RWPE1 (cell line): ENCODE data around the gene CLCNKA.
"Not testable (repeated sequence)": the region's sequence is repeated elsewhere in the genome, so short reads cannot be mapped to it uniquely, and the experiment has no call there.

Experiments
- CTCF ChIA-PET: fragments of 350-600 bp; sonication (Branson Sonifier 250); formaldehyde crosslinking; extraction: SDS; loops from one replicate; lab custom pipeline; 2021; lab: Yijun Ruan, JAX
- POLR2A ChIA-PET: fragments of 400-600 bp; formaldehyde crosslinking; extraction: SDS; loops from one replicate; lab custom pipeline; 2020; ENCODE audit warnings: antibody characterized with exemption; ENCODE audit not compliant: low non-redundant PET; lab: Yijun Ruan, JAX
- DNase-seq: peaks from one replicate; pipeline ENCODE4 v3.0.0; 2012; ENCODE audit warnings: low spot score
- H3K27ac ChIP-seq: fragments of 450-650 bp; 2 replicates; pipeline ENCODE4 v1.5.1; 2017
- CTCF ChIP-seq: fragments of 450-650 bp; conservative IDR thresholded peaks from 2 replicates; pipeline ENCODE4 v1.5.1; 2017; ENCODE audit warnings: low read depth, mild to moderate bottlenecking

CLCNKA gene

GRCh38 chr1:16031551-16031950 is 9.7 kb downstream of the CLCNKA start:
- no peak for DNase-seq
- POLR2A ChIA-PET, result no interaction called here
- H3K27ac ChIP-seq, result no peak overlapping the region
- no peak for TF ChIP-seq CTCF
- CTCF ChIA-PET, result interaction anchor here (1.2 to 1.4 kb wide), 2 partner anchors 22 to 25 kb away, joined by 5 to 6 read pairs; no protein-coding TSS in a partner anchor

GRCh38 chr1:16032388-16033102 is 10.7 kb downstream of the CLCNKA start:
- CTCF ChIA-PET, result interaction anchor here (0.6 to 1.5 kb wide), 5 partner anchors 14 to 217 kb away, joined by 3 to 9 read pairs (median 4); no protein-coding TSS in a partner anchor
- H3K27ac ChIP-seq, result peak overlapping the region; percentile 35
- POLR2A ChIA-PET, result no interaction called here
- peak; percentile 90 for DNase-seq
- TF ChIP-seq CTCF, result peak; percentile 94

- POLR2A ChIA-PET, DNase-seq, H3K27ac ChIP-seq: not testable (repeated sequence)
- peak; percentile 51 for TF ChIP-seq CTCF
- CTCF ChIA-PET, result interaction anchor here (0.6 to 1.5 kb wide), 8 partner anchors 14 to 299 kb away, joined by 3 to 9 read pairs (median 4); no protein-coding TSS in a partner anchor
Measured at GRCh38 chr1:16033103-16033632, 11.3 kb downstream of the CLCNKA start.

GRCh38 chr1:16036461-16036860 is 14.6 kb downstream of the CLCNKA start:
- POLR2A ChIA-PET, DNase-seq, CTCF ChIA-PET, H3K27ac ChIP-seq: not testable (repeated sequence)

DNA sequence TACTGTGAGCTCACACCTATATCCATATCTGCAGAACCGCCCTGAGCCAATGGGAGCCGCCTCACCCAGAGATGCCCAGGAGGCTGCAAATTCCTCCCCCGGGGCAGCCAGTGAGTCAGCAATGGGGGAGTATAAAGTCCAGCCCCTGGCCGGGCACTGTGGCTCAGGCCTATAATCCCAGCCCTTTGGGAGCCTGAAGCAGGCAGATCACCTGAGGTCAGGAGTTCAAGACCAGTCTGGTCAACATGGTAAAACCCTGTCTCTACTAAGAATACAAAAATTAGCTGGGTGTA is 16.7 kb downstream of the CLCNKA start:
- H3K27ac ChIP-seq, result no peak overlapping the region
- DNase-seq, result peak; percentile 56
- TF ChIP-seq CTCF, result no peak
- ChIA-PET POLR2A (no interaction called here), CTCF (no interaction called here)

DNA sequence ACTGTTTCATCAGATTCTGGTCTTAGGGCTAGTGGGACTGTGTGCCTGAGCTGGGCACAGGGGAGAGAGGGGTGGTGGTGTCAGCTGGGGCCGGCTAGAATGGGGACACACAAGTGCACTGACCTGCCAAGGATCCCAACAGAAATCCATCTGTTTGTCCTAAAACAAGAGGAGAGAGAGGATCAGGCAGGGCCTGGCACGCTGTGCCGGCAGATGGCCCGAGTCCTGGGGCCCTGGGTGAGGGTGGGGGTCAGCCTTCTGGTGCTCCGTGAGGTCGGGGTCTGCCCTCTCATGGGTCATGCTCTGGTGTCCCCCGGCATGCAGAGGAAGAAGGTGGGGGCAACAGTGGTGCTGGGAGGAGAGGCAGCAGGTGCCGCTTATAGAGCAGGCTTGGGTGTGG is 18.0 kb downstream of the CLCNKA start:
- DNase-seq, H3K27ac ChIP-seq, POLR2A ChIA-PET, CTCF ChIA-PET: not testable (repeated sequence)

GRCh38 chr1:16041200-16041599 is 19.4 kb downstream of the CLCNKA start:
- TF ChIP-seq CTCF, result no peak
- no peak overlapping the region for H3K27ac ChIP-seq
- DNase-seq, result no peak
- ChIA-PET CTCF (no interaction called here), POLR2A (interaction anchor here (0.6 kb wide), 1 partner anchor 308 kb away, joined by 4 read pairs; no protein-coding TSS in a partner anchor)
